RCC 7860 (cell line): ENCODE measurements around the gene RGMA.

Source experiments
- DNase-seq: peaks from one replicate; pipeline ENCODE4 v3.0.0-alpha.2; 2015; ENCODE audit warnings: low spot score
- FAIRE-seq: peaks from 2 replicates; lab custom pipeline; 2012; peaks lifted over from hg19 to GRCh38; lab: Jason Lieb, UNC

Gene RGMA

GRCh38 chr15:93102211-93102610, 13.2 kb upstream of the RGMA start:
- FAIRE-seq (no peak), DNase-seq (no peak)

GRCh38 chr15:93093765-93094164, 4.8 kb upstream of the RGMA start:
- DNase-seq: no peak
- FAIRE-seq: no peak

- DNase-seq (no peak), FAIRE-seq (no peak)
Measured at GRCh38 chr15:93091465-93091864, 2.5 kb upstream of the RGMA start.

GRCh38 chr15:93089727-93090305, 805 bp upstream of the RGMA start:
- FAIRE-seq: no peak
- no peak for DNase-seq

GRCh38 chr15:93088200-93088980, 621 bp downstream of the RGMA start:
- no peak for FAIRE-seq
- no peak for DNase-seq

GRCh38 chr15:93087825-93088199, 1.2 kb downstream of the RGMA start:
- FAIRE-seq (no peak), DNase-seq (no peak)

- FAIRE-seq (no peak), DNase-seq (no peak)
Measured at GRCh38 chr15:93086791-93087190, 2.2 kb downstream of the RGMA start.

- no peak for DNase-seq
- FAIRE-seq: no peak
Measured at GRCh38 chr15:93085692-93086091, 3.3 kb downstream of the RGMA start.

- no peak for DNase-seq
- FAIRE-seq: no peak
Measured at GRCh38 chr15:93082861-93083260, 6.2 kb downstream of the RGMA start.

- DNase-seq: no peak
- FAIRE-seq: no peak
Measured at GRCh38 chr15:93081399-93081798, 7.6 kb downstream of the RGMA start.

GRCh38 chr15:93080451-93080850, 8.6 kb downstream of the RGMA start:
- no peak for DNase-seq
- FAIRE-seq: no peak

- FAIRE-seq: no peak
- DNase-seq: no peak
Measured at GRCh38 chr15:93076875-93077274, 12.1 kb downstream of the RGMA start.

- FAIRE-seq: no peak
- DNase-seq: no peak
Measured at GRCh38 chr15:93076217-93076616, 12.8 kb downstream of the RGMA start.

- no peak for FAIRE-seq
- no peak for DNase-seq
Measured at GRCh38 chr15:93074599-93074998, 14.4 kb downstream of the RGMA start.

GRCh38 chr15:93073465-93073952, 15.5 kb downstream of the RGMA start:
- DNase-seq: no peak
- no peak for FAIRE-seq

GRCh38 chr15:93072411-93073394, 16.3 kb downstream of the RGMA start:
- DNase-seq: no peak
- no peak for FAIRE-seq

GRCh38 chr15:93072011-93072410, 17.0 kb downstream of the RGMA start:
- FAIRE-seq (no peak), DNase-seq (no peak)

GRCh38 chr15:93071469-93071936, 17.5 kb downstream of the RGMA start:
- no peak for DNase-seq
- FAIRE-seq: no peak

GRCh38 chr15:93070551-93071296, 18.3 kb downstream of the RGMA start:
- no peak for FAIRE-seq
- DNase-seq: no peak

- FAIRE-seq: no peak
- DNase-seq: no peak
Measured at GRCh38 chr15:93070132-93070531, 18.9 kb downstream of the RGMA start.
